LNCAP (cell line): Measurements from ENCODE around the gene ZNF778.

Source experiments
- TF ChIP-seq, protein P1 (sequence below): fragments of 450-650 bp; IDR thresholded peaks from 2 replicates; pipeline ENCODE4 v1.5.1; 2017; ENCODE audit warnings: mild to moderate bottlenecking

The ZNF778 gene

DNA sequence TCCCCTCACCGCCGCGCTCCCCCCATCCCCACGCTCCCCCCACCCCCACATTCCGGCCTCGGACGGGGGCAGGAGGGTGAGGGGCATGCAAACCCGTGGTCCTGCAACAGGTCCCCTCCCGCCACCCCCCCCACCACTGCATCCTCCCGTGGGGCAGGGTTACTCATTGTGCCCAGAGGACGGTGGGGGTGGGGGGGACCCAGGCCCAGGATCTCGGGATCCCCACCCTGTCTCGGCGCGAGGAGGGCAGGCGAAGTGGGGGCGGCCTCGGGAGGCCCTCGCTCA, 25.7 kb upstream of the ZNF778 start:
- TF ChIP-seq, protein P1, sequence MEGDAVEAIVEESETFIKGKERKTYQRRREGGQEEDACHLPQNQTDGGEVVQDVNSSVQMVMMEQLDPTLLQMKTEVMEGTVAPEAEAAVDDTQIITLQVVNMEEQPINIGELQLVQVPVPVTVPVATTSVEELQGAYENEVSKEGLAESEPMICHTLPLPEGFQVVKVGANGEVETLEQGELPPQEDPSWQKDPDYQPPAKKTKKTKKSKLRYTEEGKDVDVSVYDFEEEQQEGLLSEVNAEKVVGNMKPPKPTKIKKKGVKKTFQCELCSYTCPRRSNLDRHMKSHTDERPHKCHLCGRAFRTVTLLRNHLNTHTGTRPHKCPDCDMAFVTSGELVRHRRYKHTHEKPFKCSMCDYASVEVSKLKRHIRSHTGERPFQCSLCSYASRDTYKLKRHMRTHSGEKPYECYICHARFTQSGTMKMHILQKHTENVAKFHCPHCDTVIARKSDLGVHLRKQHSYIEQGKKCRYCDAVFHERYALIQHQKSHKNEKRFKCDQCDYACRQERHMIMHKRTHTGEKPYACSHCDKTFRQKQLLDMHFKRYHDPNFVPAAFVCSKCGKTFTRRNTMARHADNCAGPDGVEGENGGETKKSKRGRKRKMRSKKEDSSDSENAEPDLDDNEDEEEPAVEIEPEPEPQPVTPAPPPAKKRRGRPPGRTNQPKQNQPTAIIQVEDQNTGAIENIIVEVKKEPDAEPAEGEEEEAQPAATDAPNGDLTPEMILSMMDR: no peak

DNA sequence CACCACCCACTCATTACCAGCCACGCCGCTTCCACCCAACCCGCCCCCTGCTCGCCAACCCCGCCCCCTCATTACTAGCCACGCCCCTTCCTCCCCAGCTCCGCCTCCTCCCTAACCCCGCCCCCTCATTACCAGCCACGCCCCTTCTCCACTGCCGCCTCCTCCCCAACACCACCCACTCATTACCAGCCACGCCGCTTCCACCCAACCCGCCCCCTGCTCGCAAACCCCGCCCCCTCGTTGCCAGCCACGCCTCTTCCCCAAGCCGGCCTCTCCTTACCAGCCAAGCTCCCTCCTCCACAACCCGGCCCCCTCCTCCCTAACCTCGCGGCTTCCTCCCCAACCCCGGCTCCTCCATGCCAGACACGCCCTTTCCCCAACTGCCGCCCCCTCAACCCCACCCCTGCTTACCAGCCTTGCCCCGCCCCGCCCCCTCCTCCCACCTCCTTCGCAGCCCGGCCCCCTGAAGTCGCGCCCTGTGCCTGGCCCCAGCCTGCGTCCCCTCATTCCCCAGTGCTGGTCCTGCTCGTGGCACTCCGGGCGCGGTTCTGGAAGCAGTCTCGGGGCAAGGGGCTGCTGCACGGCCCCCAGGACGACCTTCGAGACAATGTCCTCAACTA, 24.4 kb upstream of the ZNF778 start:
- TF ChIP-seq, protein P1: no peak

DNA sequence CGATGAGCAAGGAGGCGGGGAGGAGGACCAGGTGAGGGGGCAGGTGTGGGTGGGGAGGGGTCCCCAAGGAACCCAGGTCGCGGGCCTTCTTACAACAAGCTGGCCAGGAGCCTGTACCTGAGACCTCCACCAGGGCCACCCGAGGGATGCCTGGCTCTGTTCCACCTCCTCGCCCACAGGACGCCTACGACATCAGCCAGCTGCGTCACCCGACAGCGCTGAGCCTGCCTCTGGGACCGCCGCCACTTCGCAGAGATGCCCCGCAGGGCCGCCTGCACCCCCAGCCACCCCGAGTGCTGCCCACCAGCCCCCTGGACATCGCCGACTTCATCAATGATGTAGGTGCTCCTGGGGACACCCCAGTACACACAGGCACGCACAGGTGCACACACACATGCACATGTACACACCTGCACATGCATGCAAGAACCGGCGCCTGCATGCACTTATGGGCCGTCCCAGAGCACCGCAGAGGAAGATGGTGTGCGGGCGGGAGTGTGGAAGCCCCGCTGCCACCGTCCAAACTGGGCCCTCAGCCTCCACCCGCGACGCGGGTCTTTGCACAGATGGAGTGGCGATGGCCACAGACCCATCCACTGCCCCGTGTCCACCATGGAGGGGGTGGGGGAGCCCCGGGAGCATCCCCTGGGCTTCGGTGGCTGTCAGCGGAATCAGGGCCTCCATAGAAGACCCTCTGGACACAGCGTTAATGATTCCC, 23.8 kb upstream of the ZNF778 start:
- TF ChIP-seq, protein P1: no peak

DNA sequence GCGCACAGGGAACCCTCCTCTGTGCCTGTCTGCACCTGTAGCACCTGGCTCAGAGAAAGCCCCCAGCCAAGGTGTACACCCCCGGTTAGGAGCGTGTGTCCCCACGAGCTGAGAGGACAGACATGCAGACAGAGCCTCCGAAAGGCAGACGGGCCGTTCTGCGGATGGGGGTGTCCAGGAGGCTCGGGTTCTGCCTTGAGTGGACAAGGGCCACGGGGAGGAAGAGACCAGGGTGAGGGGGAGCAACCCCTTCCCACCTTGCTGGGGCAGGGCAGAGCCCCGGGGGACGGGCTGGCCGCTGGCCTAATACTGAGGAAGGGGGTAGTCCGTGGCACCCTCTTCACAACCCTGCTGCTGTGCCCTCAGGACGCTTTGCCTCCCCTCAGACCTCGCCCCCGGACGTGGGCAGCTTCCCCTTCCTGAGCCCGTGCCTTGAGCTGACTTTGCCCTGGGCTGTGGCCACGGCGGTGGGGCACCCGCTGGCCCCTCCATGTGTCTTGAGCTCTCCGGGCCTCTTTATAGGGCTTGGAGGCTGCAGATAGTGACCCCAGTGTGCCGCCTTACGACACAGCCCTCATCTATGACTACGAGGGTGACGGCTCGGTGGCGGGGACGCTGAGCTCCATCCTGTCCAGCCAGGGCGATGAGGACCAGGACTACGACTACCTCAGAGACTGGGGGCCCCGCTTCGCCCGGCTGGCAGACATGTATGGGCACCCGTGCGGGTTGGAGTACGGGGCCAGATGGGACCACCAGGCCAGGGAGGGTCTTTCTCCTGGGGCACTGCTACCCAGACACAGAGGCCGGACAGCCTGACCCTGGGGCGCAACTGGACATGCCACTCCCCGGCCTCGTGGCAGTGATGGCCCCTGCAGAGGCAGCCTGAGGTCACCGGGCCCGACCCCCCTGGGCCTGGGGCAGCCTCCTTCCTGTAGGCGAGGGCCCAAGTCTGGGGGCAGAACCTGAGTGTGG, 22.9 kb upstream of the ZNF778 start:
- TF ChIP-seq, protein P1: no peak

DNA sequence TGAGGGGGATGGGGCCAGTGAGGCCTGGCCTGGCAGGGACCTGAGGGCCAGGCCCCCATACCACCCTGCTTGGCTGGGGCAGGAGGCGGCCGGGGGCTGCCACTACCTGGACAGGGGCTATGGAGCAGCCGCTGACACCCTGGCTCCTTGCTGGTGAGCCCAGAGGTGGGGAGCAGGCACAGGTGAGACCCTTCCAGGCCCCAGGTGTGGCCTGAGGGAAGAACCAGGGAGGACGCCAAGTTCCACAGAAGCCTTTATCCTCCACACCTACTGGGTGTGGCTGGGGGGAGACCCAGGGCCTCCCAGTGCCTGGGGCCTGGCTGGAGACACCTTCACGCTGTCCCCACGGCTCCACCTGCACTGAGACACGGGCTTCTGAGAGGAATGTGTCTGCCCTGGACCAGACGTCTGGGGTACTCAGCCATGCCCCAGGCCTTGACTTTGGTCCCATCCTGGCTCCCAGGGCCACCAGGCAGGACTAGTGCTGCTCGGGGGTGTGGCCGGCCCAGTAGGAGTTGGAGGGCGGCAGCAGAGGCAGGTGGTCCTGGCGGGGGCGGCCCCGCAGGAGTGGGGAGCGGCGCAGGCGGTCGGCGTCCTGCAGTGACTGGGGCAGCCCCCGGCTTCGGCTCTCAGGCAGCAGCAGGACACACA, 21.9 kb upstream of the ZNF778 start:
- TF ChIP-seq, protein P1: no peak

DNA sequence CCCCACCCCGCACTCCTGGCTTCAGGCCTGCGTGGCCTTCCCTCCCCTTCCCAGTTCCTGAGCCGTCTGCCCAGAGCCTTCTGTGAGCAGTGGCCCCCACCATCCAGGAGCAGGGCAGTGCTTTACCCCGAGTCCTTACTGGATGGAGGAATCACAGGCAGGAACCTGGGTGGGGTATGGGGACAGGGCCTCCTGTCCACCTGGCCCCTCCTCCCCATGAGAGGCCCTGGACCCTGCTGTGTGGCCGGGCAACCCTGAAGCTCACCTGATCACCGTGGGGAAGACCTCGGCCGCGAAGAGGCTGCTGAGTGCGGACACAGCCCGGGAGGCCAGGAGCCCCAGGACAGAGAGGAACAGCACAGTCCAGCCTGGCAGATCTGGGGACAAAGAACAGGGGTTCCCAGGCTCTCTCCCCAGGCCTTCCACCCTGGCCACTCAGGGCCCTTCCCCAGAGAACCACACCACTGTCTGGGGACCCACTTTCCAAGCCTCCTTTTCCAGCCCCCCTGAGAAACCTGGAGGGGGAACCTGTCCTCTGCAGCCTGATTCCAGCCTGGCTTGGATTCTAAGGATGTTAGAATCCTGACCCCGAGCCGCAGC, 20.4 kb upstream of the ZNF778 start:
- TF ChIP-seq, protein P1: no peak
